Hepatocyte (in vitro differentiated cells): ENCODE data around the gene TRMT2A. TPM values are rescaled to one million over a fixed set of nuclear protein-coding genes. Genes with fewer than 3 reads are reported as not detected.

Experiments
- DNase-seq: peaks from one replicate; pipeline ENCODE4 v3.0.0-alpha.2; 2016; ENCODE audit warnings: low spot score
- H2AFZ ChIP-seq: fragments of 200-600 bp; sonication (generic); 2 replicates; pipeline ENCODE4 v1.6.0; 2016; ENCODE audit warnings: antibody characterized with exemption, mild to moderate bottlenecking
- H3K27ac ChIP-seq: fragments of 200-600 bp; sonication (generic); 2 replicates; pipeline ENCODE4 v1.5.1; 2016; ENCODE audit warnings: mild to moderate bottlenecking
- H3K27me3 ChIP-seq: fragments of 200-600 bp; sonication (generic); 2 replicates; pipeline ENCODE4 v1.6.1; 2016
- H3K36me3 ChIP-seq: fragments of 200-600 bp; sonication (generic); replicated peaks from 2 replicates; pipeline ENCODE4 v1.5.1; 2016; ENCODE audit warnings: low read depth; ENCODE audit not compliant: insufficient read depth
- H3K4me1 ChIP-seq: fragments of 200-600 bp; sonication (generic); 2 replicates; pipeline ENCODE4 v1.5.1; 2016; ENCODE audit warnings: mild to moderate bottlenecking, moderate library complexity; ENCODE audit not compliant: insufficient read depth
- H3K4me2 ChIP-seq: fragments of 200-600 bp; sonication (generic); 2 replicates; pipeline ENCODE4 v1.6.0; 2016
- H3K4me3 ChIP-seq: fragments of 200-600 bp; sonication (generic); 2 replicates; pipeline ENCODE4 v1.5.1; 2016; ENCODE audit warnings: mild to moderate bottlenecking
- H3K79me2 ChIP-seq: fragments of 200-600 bp; sonication (generic); 2 replicates; pipeline ENCODE4 v1.6.0; 2017; ENCODE audit warnings: mild to moderate bottlenecking
- H3K9me2 ChIP-seq: fragments of 200-600 bp; sonication (generic); replicated peaks from 2 replicates; pipeline ENCODE4 v1.6.0; 2017; ENCODE audit warnings: mild to moderate bottlenecking; ENCODE audit not compliant: insufficient read depth
- H3K9me3 ChIP-seq: fragments of 200-600 bp; sonication (generic); 2 replicates; pipeline ENCODE4 v1.5.1; 2016; ENCODE audit warnings: low read depth, mild to moderate bottlenecking
- H4K20me1 ChIP-seq: fragments of 200-600 bp; sonication (generic); 2 replicates; pipeline ENCODE4 v1.6.0; 2016; ENCODE audit warnings: mild to moderate bottlenecking; ENCODE audit not compliant: insufficient read depth, poor library complexity, severe bottlenecking
- CTCF ChIP-seq: fragments of 200-600 bp; sonication (generic); IDR thresholded peaks from 2 replicates; pipeline ENCODE4 v1.5.1; 2016; ENCODE audit warnings: antibody characterized with exemption, mild to moderate bottlenecking; ENCODE audit not compliant: poor library complexity
- EZH2 ChIP-seq: fragments of 200-600 bp; sonication (generic); IDR thresholded peaks from 2 replicates; pipeline ENCODE4 v1.6.1; 2016; ENCODE audit warnings: antibody characterized with exemption, mild to moderate bottlenecking, borderline replicate concordance
- EZH2phosphoT487 ChIP-seq: fragments of 200-600 bp; sonication (generic); IDR thresholded peaks from one replicate; pipeline ENCODE4 v1.6.1; 2018; ENCODE audit warnings: antibody characterized with exemption, mild to moderate bottlenecking, low read depth, moderate library complexity; ENCODE audit not compliant: unreplicated experiment, severe bottlenecking
- WGBS: methylation state at CpG from one replicate; pipeline ENCODE4 v1.1.6; 2016; ENCODE audit warnings: low lambda C conversion rate; ENCODE audit errors: missing lambda C conversion rate; 5-methylcytosine and 5-hydroxymethylcytosine counted together
- polyA plus RNA-seq: library from polyadenylated mRNA; unstranded; fragments of >200 nt; fragmentation: Nextera tagmentation; extraction: Ambion mirVana; gene quantifications from 2 replicates; pipeline ENCODE4 v1.2.1, GENCODE V29; 2016
- total RNA-seq: library from RNA; depleted of rRNA; stranded (reverse); fragments of >200 nt; gene quantifications from 2 replicates; pipeline ENCODE4 v1.2.3, GENCODE V29; 2014

Gene TRMT2A
- total and polyA plus RNA-seq, 2 experiments from 2014 or later: 34.4 to 65.1 TPM

- H3K27ac ChIP-seq: no peak overlapping the region
- WGBS: 54% methylated on average over 17 of the region's 17 CpGs
- H2AFZ ChIP-seq: no peak overlapping the region
- peak; percentile 90 for DNase-seq
- H3K79me2 ChIP-seq: no peaks in the 10 kb centered on the region
- TF ChIP-seq EZH2: no peak
- no peak for TF ChIP-seq EZH2phosphoT487
- peak; percentile 97 for TF ChIP-seq CTCF
- H4K20me1 ChIP-seq: no peaks in the 10 kb centered on the region
- no peaks in the 10 kb centered on the region for H3K27me3 ChIP-seq
- no peak overlapping the region for H3K4me3 ChIP-seq
- H3K9me2 ChIP-seq: no peaks in the 10 kb centered on the region
- no peaks in the 10 kb centered on the region for H3K4me1 ChIP-seq
- H3K4me2 ChIP-seq: no peak overlapping the region
- no peaks in the 10 kb centered on the region for H3K36me3 ChIP-seq
- no peaks in the 10 kb centered on the region for H3K9me3 ChIP-seq
Measured at GRCh38 chr22:20156611-20157429, 39.8 kb upstream of the TRMT2A start.

GRCh38 chr22:20156042-20156389 is 39.0 kb upstream of the TRMT2A start:
- H3K4me1 ChIP-seq: no peaks in the 10 kb centered on the region
- no peak for DNase-seq
- TF ChIP-seq EZH2 (no peak), CTCF (no peak), EZH2phosphoT487 (no peak)
- H3K4me2 ChIP-seq: no peak overlapping the region
- H3K9me2 ChIP-seq: no peaks in the 10 kb centered on the region
- H3K27me3 ChIP-seq: no peaks in the 10 kb centered on the region
- no peaks in the 10 kb centered on the region for H3K9me3 ChIP-seq
- H3K4me3 ChIP-seq: no peak overlapping the region
- H3K27ac ChIP-seq: no peak overlapping the region
- H2AFZ ChIP-seq: no peak overlapping the region
- H3K36me3 ChIP-seq: no peaks in the 10 kb centered on the region
- H4K20me1 ChIP-seq: no peaks in the 10 kb centered on the region
- WGBS: 71% methylated on average over 7 of the region's 7 CpGs
- H3K79me2 ChIP-seq: no peaks in the 10 kb centered on the region

- Histone ChIP-seq H3K9me3 (no peaks in the 10 kb centered on the region), H3K4me1 (no peaks in the 10 kb centered on the region), H3K27ac (no peak overlapping the region), H3K9me2 (no peaks in the 10 kb centered on the region), H2AFZ (no peak overlapping the region), H3K4me2 (no peak overlapping the region), H4K20me1 (no peaks in the 10 kb centered on the region), H3K27me3 (no peaks in the 10 kb centered on the region), H3K36me3 (no peaks in the 10 kb centered on the region), H3K4me3 (no peak overlapping the region), H3K79me2 (no peaks in the 10 kb centered on the region)
- WGBS: 89% methylated on average over 20 of the region's 30 CpGs
- DNase-seq: no peak
- TF ChIP-seq EZH2phosphoT487 (no peak), CTCF (no peak), EZH2 (no peak)
Measured at GRCh38 chr22:20155330-20156041, 38.5 kb upstream of the TRMT2A start.
